GM23338 (cell line): ENCODE measurements around the gene KHK.

Experiments
- CREB1 ChIP-seq: fragments of 250-450 bp; sonication (Bioruptor Pico); IDR thresholded peaks from 2 replicates; pipeline ENCODE4 v1.5.0; 2020; ENCODE audit warnings: low read depth, mild to moderate bottlenecking, moderate library complexity
- CTCF ChIP-seq, 2 experiments: fragments of 200-600 bp in 1 of 2; sonication (generic) in 1 of 2; conservative IDR thresholded peaks; 2 replicates each; pipeline versions ENCODE4 v1.5.1 to v1.6.1; 2016 to 2017; ENCODE audit warnings: antibody characterized with exemption in 2 of 2, low read depth in 2 of 2, mild to moderate bottlenecking in 2 of 2, moderate library complexity in 1 of 2
- EZH2 ChIP-seq: fragments of 200-600 bp; sonication (generic); IDR thresholded peaks from one replicate; pipeline ENCODE4 v1.8.0; 2017; ENCODE audit warnings: antibody characterized with exemption, mild to moderate bottlenecking, low read depth; ENCODE audit not compliant: unreplicated experiment
- EZH2phosphoT487 ChIP-seq: fragments of 200-600 bp; sonication (generic); IDR thresholded peaks from one replicate; pipeline ENCODE4 v1.8.1; 2018; ENCODE audit warnings: antibody characterized with exemption; ENCODE audit not compliant: unreplicated experiment
- POLR2AphosphoS5 ChIP-seq: IDR thresholded peaks from 2 replicates; pipeline ENCODE4 v1.6.1; 2016; ENCODE audit warnings: antibody characterized with exemption, low read depth
- REST ChIP-seq: IDR thresholded peaks from one replicate; pipeline ENCODE4 v1.6.1; 2018; ENCODE audit warnings: antibody characterized with exemption; ENCODE audit not compliant: unreplicated experiment
- STAT1 ChIP-seq: IDR thresholded peaks from one replicate; pipeline ENCODE4 v1.6.1; 2016; ENCODE audit warnings: antibody characterized with exemption; ENCODE audit not compliant: unreplicated experiment
- ZNF114 ChIP-seq: fragments of 250-450 bp; sonication (Bioruptor Pico); IDR thresholded peaks from 2 replicates; pipeline ENCODE4 v1.5.0; 2020; ENCODE audit warnings: mild to moderate bottlenecking, moderate library complexity
- ZNF462 ChIP-seq: fragments of 250-450 bp; sonication (Bioruptor Pico); IDR thresholded peaks from 2 replicates; pipeline ENCODE4 v1.5.0; 2020; ENCODE audit warnings: mild to moderate bottlenecking, moderate library complexity

GRCh38 chr2:27109083-27109482, 22.5 kb downstream of the KHK start:
- TF ChIP-seq CTCF (conservative IDR thresholded peaks at IDR 0.05; ENCODE audit: low read depth in 2 of 2) (no peak), EZH2phosphoT487 (no peak), STAT1 (no peak), CREB1 (CRISPR knock-in tag) (no peak), EZH2 (no peak), REST (no peak), POLR2AphosphoS5 (no peak), ZNF462 (CRISPR knock-in tag) (no peak), ZNF114 (no peak)
